ENCODE measurements around the gene ZNF329.

- TF ChIP-seq CTCF (conservative IDR thresholded peaks at IDR 0.05; ENCODE audit: low read length) (peak; percentile 81), EZH2phosphoT487 (IDR thresholded peaks at IDR 0.05; ENCODE audit: borderline replicate concordance) (no peak)
Observed at GRCh38 chr19:58154679-58155648, 4.4 kb upstream of the ZNF329 start.
